HCT116 (cell line): ENCODE results near the gene OR6B1. TPM values are rescaled to one million over a fixed set of nuclear protein-coding genes. Genes with fewer than 3 reads are reported as not detected.

Experiments used
- ATAC-seq: fragments of 200-7000 bp; cut with Tn5 transposase; 2 replicates; pipeline ENCODE4 v1.9.1; 2020; ENCODE audit warnings: mild to moderate bottlenecking, moderate library complexity
- BruUV-seq: library from RNA; stranded (reverse); fragments of 400-500 nt; replicated peaks from 2 replicates; lab custom pipeline; 2021; lab: Mats Ljungman, UMichigan
- CTCF ChIA-PET: fragments of 300-600 bp; sonication (Branson Sonifier 250); formaldehyde crosslinking; loops from one replicate; lab custom pipeline; 2021; ENCODE audit warnings: antibody characterized with exemption; lab: Charles Lee
- POLR2A ChIA-PET: fragments of 300-600, 350-600 bp; sonication (Branson Sonifier 250); formaldehyde crosslinking; loops from one replicate; lab custom pipeline; 2021; ENCODE audit warnings: antibody characterized with exemption; lab: Charles Lee
- RAD21 ChIA-PET, 2 experiments: fragments of 300-600 bp; sonication (Branson Sonifier 250); formaldehyde crosslinking; loops; one replicate each; lab custom pipeline; 2023; ENCODE audit warnings: low total read pairs in 2 of 2; ENCODE audit not compliant: uncharacterized antibody in 2 of 2, unreplicated experiment in 2 of 2, low non-redundant PET in 1 of 2; lab: Charles Lee
- DNase-seq: peaks from one replicate; pipeline ENCODE4 v3.0.0-alpha.2; 2010; ENCODE audit warnings: low read depth, low spot score
- H2AFZ ChIP-seq: fragments of 200-600 bp; shearing (Covaris generic), sonication (generic); 2 replicates; pipeline ENCODE4 v1.6.1; 2017; ENCODE audit warnings: low read depth, mixed run types, mixed read lengths, antibody characterized with exemption, low read length; ENCODE audit not compliant: poor library complexity, severe bottlenecking
- H3K27ac ChIP-seq: 2 replicates; pipeline ENCODE4 v1.5.1; 2012; ENCODE audit warnings: low read depth, low read length
- H3K27me3 ChIP-seq: fragments of 200-600 bp; sonication (generic); 2 replicates; pipeline ENCODE4 v1.6.1; 2016; ENCODE audit warnings: mixed run types, low read length, mixed read lengths; ENCODE audit not compliant: insufficient read depth
- H3K36me3 ChIP-seq, 2 experiments: fragments of 200-500 bp in 1 of 2; fragments of 200-600 bp in 1 of 2; sonication (Bioruptor generic) in 1 of 2; sonication (generic) in 1 of 2; 2 replicates each; pipeline versions ENCODE4 v1.5.1 to v1.6.1; 2014 to 2016; ENCODE audit warnings: low read length in 2 of 2, inconsistent platforms in 1 of 2, mixed read lengths in 1 of 2, mixed run types in 1 of 2; ENCODE audit not compliant: insufficient read depth in 2 of 2, control insufficient read depth in 1 of 2
- H3K4me1 ChIP-seq, 2 experiments: fragments of 200-600 bp in 1 of 2; sonication (generic) in 1 of 2; 2 replicates each; pipeline versions ENCODE4 v1.5.1 to v1.6.1; 2012 to 2017; ENCODE audit warnings: low read length in 2 of 2, inconsistent platforms in 1 of 2, mild to moderate bottlenecking in 1 of 2, mixed read lengths in 1 of 2, mixed run types in 1 of 2, moderate library complexity in 1 of 2; ENCODE audit not compliant: insufficient read depth in 2 of 2, control insufficient read depth in 1 of 2
- H3K4me2 ChIP-seq: fragments of 200-600 bp; sonication (generic); 2 replicates; pipeline ENCODE4 v1.6.1; 2017; ENCODE audit warnings: mixed run types, low read length, mixed read lengths
- H3K4me3 ChIP-seq, 2 experiments: fragments of 200-600 bp in 1 of 2; sonication (generic) in 1 of 2; replicated peaks in 1 of 2; 2 replicates each; pipeline ENCODE4 v1.5.1; 2011 to 2016; ENCODE audit warnings: low read length in 2 of 2, control low read depth in 1 of 2, low read depth in 1 of 2, mild to moderate bottlenecking in 1 of 2, mixed read lengths in 1 of 2, mixed run types in 1 of 2
- H3K79me2 ChIP-seq: fragments of 200-600 bp; sonication (generic); 2 replicates; pipeline ENCODE4 v1.6.1; 2017; ENCODE audit warnings: mild to moderate bottlenecking, mixed run types, low read length, moderate library complexity, mixed read lengths; ENCODE audit not compliant: insufficient read depth
- H3K9ac ChIP-seq: fragments of 200-600 bp; sonication (generic); 2 replicates; pipeline ENCODE4 v1.6.1; 2016; ENCODE audit warnings: low read length, mixed read lengths
- H3K9me2 ChIP-seq: fragments of 200-600 bp; sonication (generic), shearing (Covaris generic); 2 replicates; pipeline ENCODE4 v1.6.1; 2017; ENCODE audit warnings: mixed run types, mild to moderate bottlenecking, moderate library complexity; ENCODE audit not compliant: insufficient read depth
- H3K9me3 ChIP-seq, 2 experiments: fragments of 200-500 bp in 1 of 2; fragments of 200-600 bp in 1 of 2; sonication (Bioruptor generic) in 1 of 2; sonication (generic) in 1 of 2; 2 replicates each; pipeline ENCODE4 v1.6.1; 2014 to 2017; ENCODE audit warnings: low read length in 2 of 2, mixed read lengths in 2 of 2, inconsistent platforms in 1 of 2, low read depth in 1 of 2, mild to moderate bottlenecking in 1 of 2, mixed run types in 1 of 2, moderate library complexity in 1 of 2; ENCODE audit not compliant: control insufficient read depth in 1 of 2, insufficient read depth in 1 of 2
- H4K20me1 ChIP-seq: fragments of 200-600 bp; sonication (generic), shearing (Covaris generic); 2 replicates; pipeline ENCODE4 v1.6.1; 2017; ENCODE audit warnings: mixed run types, mild to moderate bottlenecking, moderate library complexity; ENCODE audit not compliant: insufficient read depth
- CBX3 ChIP-seq: IDR thresholded peaks from 2 replicates; pipeline ENCODE4 v1.6.1; 2012; ENCODE audit warnings: low read depth
- EGR1 ChIP-seq: IDR thresholded peaks from 2 replicates; pipeline ENCODE4 v1.6.1; 2012; ENCODE audit warnings: low read depth
- ELF1 ChIP-seq: IDR thresholded peaks from 2 replicates; pipeline ENCODE4 v1.6.1; 2012; ENCODE audit warnings: low read depth, borderline replicate concordance
- EZH2phosphoT487 ChIP-seq: fragments of 200-600 bp; IDR thresholded peaks from 2 replicates; pipeline ENCODE4 v1.6.1; 2018; ENCODE audit warnings: antibody characterized with exemption, borderline replicate concordance
- FOSL1 ChIP-seq: IDR thresholded peaks from 2 replicates; pipeline ENCODE4 v1.6.1; 2012; ENCODE audit warnings: low read depth
- POLR2A ChIP-seq: IDR thresholded peaks from 2 replicates; pipeline ENCODE4 v1.7.0; 2011; ENCODE audit warnings: borderline replicate concordance; ENCODE audit not compliant: insufficient read depth, insufficient read length; ENCODE audit errors: extremely low read depth
- POLR2AphosphoS5 ChIP-seq: IDR thresholded peaks from 2 replicates; pipeline ENCODE4 v1.6.1; 2011; ENCODE audit warnings: mild to moderate bottlenecking, low read depth, low read length, moderate library complexity
- RAD21 ChIP-seq: IDR thresholded peaks from 2 replicates; pipeline ENCODE4 v1.6.1; 2012; ENCODE audit warnings: low read depth, mild to moderate bottlenecking
- SIN3A ChIP-seq: IDR thresholded peaks from 2 replicates; pipeline ENCODE4 v1.6.1; 2012; ENCODE audit warnings: low read depth
- SP1 ChIP-seq: IDR thresholded peaks from 2 replicates; pipeline ENCODE4 v1.6.1; 2012; ENCODE audit warnings: low read depth
- SRF ChIP-seq: IDR thresholded peaks from 2 replicates; pipeline ENCODE4 v1.6.1; 2012; ENCODE audit warnings: low read depth
- TCF7L2 ChIP-seq: IDR thresholded peaks from 2 replicates; pipeline ENCODE4 v1.7.0; 2011; ENCODE audit warnings: borderline replicate concordance, inconsistent platforms; ENCODE audit not compliant: insufficient read depth, insufficient read length; ENCODE audit errors: extremely low read depth
- ZNF274 ChIP-seq: fragments of 200-500 bp; sonication (Bioruptor generic); IDR thresholded peaks from 2 replicates; pipeline ENCODE4 v1.6.1; 2014; ENCODE audit warnings: mild to moderate bottlenecking, low read depth, low read length, inconsistent platforms
- intact Hi-C: fragments of 100-400 bp; cut with micrococcal nuclease; formaldehyde crosslinking; loops from 2 replicates; pipeline ENCODE4 v1.10.0; 2022
- total RNA-seq: library from RNA; stranded (reverse); gene quantifications from one replicate; pipeline ENCODE4 v1.2.1, GENCODE V29; 2021; ENCODE audit not compliant: unreplicated experiment
- TF ChIP-seq, protein P1 (sequence below): IDR thresholded peaks from 2 replicates; pipeline ENCODE4 v1.6.1; 2012
- TF ChIP-seq, protein P2 (sequence below): IDR thresholded peaks from 2 replicates; pipeline ENCODE4 v1.6.1; 2012
- TF ChIP-seq, protein P3 (sequence below): IDR thresholded peaks from 2 replicates; pipeline ENCODE4 v1.6.1; 2011; ENCODE audit warnings: mild to moderate bottlenecking, low read length, moderate library complexity; ENCODE audit not compliant: insufficient replicate concordance; ENCODE audit errors: extremely low read depth
- TF ChIP-seq, protein P4 (sequence below): IDR thresholded peaks from 2 replicates; pipeline ENCODE4 v1.6.1; 2012; ENCODE audit warnings: low read depth

The OR6B1 gene
- total RNA-seq, 1 experiment from 2014 or later, result not detected

DNA sequence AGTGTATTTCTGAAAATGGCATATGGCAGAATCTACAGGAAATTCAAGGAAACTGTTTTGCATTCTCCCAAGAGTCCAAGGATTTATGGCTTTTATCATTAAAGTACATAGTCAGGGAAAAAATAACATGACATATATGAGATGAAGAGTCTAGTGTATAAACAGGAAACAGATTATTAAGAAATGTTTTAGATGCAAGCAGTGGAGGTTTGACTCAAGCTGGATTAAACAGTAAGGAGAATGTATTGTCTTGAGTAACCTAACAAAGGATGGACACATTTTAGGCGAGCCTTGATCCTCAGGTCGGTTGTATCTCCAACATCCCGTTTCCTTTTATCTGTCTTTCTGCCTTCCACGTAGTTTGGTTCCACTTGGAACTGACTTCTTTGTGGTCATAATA lies 17.9 kb downstream of the OR6B1 start:
- no peaks in the 10 kb centered on the region for H3K9me2 ChIP-seq
- no peak for ATAC-seq
- no peak overlapping the region for H3K9ac ChIP-seq
- DNase-seq, result no peak
- no peaks in the 10 kb centered on the region for H3K79me2 ChIP-seq
- no peak overlapping the region for H3K27ac ChIP-seq
- no peaks in the 10 kb centered on the region for H4K20me1 ChIP-seq
- no peak overlapping the region for H3K4me3 ChIP-seq
- BruUV-seq, result no TSS peak
- no peak overlapping the region for H3K4me2 ChIP-seq
- H3K9me3 ChIP-seq, result no peaks in the 10 kb centered on the region
- TF ChIP-seq POLR2AphosphoS5 (no peak), ZNF274 (no peak), TCF7L2 (no peak), EZH2phosphoT487 (no peak), POLR2A (no peak), RAD21 (no peak), CBX3 (no peak), SP1 (no peak), ELF1 (no peak), SRF (no peak), SIN3A (no peak), FOSL1 (no peak), EGR1 (no peak)
- TF ChIP-seq, protein P1, sequence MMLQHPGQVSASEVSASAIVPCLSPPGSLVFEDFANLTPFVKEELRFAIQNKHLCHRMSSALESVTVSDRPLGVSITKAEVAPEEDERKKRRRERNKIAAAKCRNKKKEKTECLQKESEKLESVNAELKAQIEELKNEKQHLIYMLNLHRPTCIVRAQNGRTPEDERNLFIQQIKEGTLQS, result no peak
- TF ChIP-seq, protein P2, sequence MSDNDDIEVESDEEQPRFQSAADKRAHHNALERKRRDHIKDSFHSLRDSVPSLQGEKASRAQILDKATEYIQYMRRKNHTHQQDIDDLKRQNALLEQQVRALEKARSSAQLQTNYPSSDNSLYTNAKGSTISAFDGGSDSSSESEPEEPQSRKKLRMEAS, result no peak
- TF ChIP-seq, protein P3, sequence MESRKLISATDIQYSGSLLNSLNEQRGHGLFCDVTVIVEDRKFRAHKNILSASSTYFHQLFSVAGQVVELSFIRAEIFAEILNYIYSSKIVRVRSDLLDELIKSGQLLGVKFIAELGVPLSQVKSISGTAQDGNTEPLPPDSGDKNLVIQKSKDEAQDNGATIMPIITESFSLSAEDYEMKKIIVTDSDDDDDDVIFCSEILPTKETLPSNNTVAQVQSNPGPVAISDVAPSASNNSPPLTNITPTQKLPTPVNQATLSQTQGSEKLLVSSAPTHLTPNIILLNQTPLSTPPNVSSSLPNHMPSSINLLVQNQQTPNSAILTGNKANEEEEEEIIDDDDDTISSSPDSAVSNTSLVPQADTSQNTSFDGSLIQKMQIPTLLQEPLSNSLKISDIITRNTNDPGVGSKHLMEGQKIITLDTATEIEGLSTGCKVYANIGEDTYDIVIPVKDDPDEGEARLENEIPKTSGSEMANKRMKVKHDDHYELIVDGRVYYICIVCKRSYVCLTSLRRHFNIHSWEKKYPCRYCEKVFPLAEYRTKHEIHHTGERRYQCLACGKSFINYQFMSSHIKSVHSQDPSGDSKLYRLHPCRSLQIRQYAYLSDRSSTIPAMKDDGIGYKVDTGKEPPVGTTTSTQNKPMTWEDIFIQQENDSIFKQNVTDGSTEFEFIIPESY, result no peak
- TF ChIP-seq, protein P4, sequence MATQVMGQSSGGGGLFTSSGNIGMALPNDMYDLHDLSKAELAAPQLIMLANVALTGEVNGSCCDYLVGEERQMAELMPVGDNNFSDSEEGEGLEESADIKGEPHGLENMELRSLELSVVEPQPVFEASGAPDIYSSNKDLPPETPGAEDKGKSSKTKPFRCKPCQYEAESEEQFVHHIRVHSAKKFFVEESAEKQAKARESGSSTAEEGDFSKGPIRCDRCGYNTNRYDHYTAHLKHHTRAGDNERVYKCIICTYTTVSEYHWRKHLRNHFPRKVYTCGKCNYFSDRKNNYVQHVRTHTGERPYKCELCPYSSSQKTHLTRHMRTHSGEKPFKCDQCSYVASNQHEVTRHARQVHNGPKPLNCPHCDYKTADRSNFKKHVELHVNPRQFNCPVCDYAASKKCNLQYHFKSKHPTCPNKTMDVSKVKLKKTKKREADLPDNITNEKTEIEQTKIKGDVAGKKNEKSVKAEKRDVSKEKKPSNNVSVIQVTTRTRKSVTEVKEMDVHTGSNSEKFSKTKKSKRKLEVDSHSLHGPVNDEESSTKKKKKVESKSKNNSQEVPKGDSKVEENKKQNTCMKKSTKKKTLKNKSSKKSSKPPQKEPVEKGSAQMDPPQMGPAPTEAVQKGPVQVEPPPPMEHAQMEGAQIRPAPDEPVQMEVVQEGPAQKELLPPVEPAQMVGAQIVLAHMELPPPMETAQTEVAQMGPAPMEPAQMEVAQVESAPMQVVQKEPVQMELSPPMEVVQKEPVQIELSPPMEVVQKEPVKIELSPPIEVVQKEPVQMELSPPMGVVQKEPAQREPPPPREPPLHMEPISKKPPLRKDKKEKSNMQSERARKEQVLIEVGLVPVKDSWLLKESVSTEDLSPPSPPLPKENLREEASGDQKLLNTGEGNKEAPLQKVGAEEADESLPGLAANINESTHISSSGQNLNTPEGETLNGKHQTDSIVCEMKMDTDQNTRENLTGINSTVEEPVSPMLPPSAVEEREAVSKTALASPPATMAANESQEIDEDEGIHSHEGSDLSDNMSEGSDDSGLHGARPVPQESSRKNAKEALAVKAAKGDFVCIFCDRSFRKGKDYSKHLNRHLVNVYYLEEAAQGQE, result no peak
- H3K4me1 ChIP-seq, result no peaks in the 10 kb centered on the region
- intact Hi-C loops, result no loop called here
- ChIA-PET RAD21 (no interaction called here), POLR2A (no interaction called here), CTCF (no interaction called here)
- H3K36me3 ChIP-seq, result no peaks in the 10 kb centered on the region
- H2AFZ ChIP-seq, result no peak overlapping the region
- no peaks in the 10 kb centered on the region for H3K27me3 ChIP-seq
